GM20431 (cell line): ENCODE results near the gene ANXA11.

ENCODE experiments used
- in situ Hi-C: fragments of 300-500 bp; cut with MseI, MboI; formaldehyde crosslinking; loops from one replicate; pipeline ENCODE4 v1.15.0; 2020; ENCODE audit warnings: low sequenced_read_pairs; ENCODE audit not compliant: unreplicated experiment

Gene ANXA11

DNA sequence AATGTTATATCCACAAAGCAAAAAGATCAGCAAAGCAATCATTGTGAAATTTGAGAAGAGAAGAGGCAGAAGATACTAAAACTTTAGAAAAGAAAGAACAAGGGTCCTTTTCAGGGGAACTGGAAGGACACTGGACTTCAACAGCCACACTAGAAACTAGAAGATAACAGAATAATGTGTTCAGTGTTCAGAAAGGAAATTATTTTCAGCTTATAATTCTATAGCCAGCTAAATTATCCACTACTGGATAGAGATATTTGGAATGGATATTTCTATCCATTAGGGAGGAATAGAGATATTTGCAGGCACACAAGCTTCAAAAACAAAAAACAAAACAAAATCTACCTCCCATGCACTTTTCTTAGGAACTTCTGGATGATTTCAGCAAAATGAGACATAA, 12.8 kb downstream of the ANXA11 start:
- in situ Hi-C loops, result no loop called here

DNA sequence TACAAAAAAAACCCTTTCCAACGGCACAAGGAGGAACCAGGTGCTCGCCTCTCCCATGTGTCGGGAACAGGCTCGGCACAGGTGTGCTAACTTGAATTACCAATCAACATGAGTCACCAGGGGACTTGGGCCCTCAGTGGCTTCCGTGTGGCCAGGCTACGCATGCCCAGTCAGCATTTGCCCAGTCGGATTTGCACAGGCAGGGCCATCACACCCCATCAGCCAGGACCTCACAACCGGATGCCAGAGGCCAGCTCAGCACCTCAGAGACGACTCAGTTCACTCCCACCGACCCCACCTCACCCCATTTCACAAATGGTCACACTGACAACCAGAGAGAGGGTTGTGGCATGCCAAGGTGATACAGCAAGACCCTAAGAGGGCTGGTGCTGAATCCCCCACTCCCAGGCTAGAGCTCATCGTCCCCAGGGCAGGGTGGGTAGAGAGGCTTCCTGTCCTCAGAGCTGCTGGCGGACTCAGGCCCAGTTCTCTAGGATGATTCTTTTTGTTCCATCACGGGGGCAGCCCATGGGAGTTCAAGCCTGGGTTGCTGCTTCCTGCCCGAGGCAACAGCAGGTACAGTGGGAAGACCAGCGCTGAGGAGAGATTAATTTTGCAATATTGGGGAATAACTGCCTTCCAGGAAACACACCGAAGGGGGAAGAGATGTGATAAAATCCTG, 13.6 kb downstream of the ANXA11 start:
- in situ Hi-C loops, result no loop called here

DNA sequence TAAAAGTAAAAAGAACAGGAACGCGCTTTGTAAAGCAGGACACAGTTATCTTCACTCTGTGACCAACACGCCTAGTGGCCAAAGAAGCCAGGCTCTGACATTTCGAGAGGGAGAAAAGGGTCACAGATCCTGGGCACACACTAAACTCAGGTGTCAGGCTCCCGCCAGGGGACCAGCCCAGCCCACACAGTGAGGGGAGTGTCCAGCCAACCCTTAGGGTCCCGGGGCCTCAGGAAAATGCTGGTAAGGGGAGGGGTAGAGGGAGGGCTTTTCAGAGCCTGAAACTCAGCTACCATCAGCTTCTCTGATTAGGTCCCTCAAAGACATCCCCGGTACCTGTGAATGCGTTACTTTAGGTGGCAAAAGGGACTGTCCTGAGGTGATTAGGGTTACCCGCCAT, 16.6 kb downstream of the ANXA11 start:
- in situ Hi-C loops, result no loop called here

- in situ Hi-C loops, result no loop called here
Observed at GRCh38 chr10:80187465-80188409, 17.6 kb downstream of the ANXA11 start.

- in situ Hi-C loops, result no loop called here
Observed at GRCh38 chr10:80187060-80187459, 18.3 kb downstream of the ANXA11 start.

DNA sequence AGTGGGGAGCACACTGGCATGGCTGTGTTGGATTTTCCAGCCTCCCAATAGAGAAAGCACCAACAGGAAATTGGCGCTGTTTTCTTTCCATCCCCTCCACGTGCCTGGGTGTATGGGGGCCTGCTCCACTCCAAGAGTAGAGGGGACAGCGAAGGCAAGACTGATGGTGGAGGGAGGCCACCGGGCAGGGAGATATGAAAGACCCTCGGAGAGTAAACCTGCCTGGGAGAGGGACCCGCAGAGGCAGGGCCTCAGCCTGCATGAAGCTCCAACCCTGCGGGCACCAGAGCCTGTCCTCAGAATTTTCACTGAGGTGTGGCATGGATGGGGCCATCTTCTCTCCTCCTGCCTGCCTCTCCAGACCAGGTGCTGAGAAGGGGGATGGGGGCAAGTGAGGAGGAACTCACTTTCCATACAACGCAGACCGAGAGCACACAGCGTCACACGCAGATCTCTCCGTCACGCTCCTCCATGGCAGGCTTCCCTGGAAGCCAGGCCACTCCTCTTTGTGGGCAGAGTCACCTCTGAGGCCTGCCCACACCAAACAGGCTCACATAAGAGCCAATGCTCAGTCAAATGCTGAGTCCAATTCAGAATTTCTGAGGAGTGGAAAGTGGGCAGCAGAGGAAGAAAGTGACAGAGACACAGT, 18.8 kb downstream of the ANXA11 start:
- in situ Hi-C loops, result no loop called here

DNA sequence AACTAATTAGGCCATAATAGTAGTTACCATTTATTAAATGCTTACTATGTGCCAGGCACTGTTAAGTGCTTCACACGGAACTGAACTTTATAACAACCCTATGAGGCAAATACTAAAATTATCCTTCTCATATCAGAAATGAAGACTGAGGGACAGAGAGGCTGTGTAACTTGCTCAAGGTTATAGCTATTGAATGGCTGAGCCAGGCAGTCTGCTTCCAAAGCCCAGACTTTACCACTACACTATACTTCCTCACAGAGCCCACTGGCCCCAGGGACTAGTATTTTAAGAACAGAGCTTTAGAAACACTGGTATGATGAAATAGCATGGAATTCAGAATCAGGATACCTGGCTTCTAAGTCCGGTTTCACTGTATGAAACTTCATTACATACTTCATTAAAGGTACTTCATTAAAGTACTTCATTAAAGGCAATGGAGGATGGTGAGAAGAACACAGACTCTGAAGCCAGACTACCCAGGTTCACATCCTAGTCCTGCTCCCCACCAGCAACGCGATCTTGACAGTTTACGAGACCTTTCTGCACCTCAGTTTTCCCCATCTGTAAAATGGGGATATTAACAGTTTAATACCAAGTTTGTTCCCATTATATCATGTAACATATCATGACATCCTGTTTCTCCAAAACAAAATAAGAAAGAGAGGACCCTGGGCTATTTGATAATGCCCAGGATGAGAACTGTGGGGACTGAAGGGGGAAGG, 19.6 kb downstream of the ANXA11 start:
- in situ Hi-C loops, result no loop called here

- in situ Hi-C loops, result no loop called here
Observed at GRCh38 chr10:80184291-80184690, 21.0 kb downstream of the ANXA11 start.

- in situ Hi-C loops, result no loop called here
Observed at GRCh38 chr10:80183436-80183835, 21.9 kb downstream of the ANXA11 start.

DNA sequence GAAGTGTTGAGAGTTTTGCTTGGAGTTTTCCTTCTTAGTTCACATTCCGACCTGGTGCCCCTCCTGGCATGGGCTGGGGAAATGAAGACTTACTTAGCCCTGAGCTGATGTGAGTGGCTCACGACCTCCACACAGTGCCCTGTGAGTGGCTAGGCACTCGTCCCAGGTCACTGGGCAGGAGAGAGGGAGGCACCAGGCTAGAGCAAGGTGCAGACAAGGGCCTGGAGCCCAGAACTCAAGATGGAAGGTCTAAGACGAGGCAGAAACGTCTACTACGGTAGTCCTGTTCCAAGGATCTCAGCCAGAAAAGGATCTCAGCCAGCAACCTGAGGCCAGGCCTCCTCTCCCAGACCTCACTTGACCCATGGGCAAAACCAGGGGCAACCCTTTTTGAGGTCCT, 22.4 kb downstream of the ANXA11 start:
- in situ Hi-C loops, result no loop called here

GRCh38 chr10:80177781-80178636, 27.3 kb downstream of the ANXA11 start:
- in situ Hi-C loops, result no loop called here

DNA sequence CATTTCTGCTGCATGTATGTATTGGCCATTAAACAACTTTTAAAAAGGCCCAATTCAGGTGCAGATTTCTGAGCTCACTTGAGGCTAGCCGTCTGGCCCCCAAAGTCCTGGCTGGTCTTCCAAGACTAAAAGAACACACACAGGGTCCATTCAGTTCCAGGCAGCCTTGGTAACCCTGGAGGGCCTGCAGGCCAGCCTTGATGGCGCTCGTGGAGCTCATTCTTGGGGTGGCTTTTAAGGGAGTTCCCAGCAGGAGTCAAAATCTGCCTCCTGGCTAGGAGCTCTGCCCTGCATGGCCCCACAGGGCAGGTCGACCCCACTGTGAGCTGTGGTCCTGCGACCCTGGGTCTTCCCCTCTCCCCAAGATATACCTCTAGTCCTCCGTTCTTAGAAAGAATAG, 28.8 kb downstream of the ANXA11 start:
- in situ Hi-C loops, result no loop called here

DNA sequence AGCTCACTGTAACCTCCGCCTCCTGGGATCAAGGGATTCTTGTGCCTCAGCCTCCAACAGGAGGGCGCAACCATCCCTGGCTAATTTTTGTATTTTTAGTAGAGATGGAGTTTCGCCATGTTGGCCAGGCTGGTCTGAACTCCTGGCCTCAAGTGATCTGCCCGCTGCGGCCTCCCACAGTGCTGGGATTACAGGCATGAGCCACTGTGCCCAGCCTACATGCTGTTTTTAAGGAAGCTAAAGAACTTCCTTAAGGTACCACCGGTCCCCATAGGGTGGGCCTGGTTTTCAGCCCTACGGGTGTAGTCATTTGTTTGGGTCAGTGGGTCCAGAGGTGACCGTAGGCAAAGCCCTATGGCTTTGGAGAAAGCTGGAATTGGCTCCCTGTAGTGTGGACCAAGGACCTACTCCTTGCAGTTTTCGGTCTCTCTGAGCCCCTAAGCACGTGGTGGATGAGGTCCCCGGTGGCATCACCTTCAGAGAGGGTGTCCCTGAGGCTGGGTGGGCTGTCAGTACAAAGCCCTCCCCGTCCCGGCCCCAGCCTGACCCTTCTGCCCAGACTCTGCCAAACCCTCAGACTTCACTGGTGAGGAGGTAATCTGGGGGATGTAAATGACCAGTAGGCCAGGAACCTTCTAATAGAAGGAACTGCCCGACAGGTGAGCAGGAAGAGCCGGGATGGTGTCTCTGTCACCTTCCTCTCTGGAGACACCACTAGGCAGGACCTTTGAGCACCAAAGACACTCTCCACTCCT, 30.5 kb downstream of the ANXA11 start:
- in situ Hi-C loops, result no loop called here

- in situ Hi-C loops, result no loop called here
Observed at GRCh38 chr10:80173466-80173865, 31.9 kb downstream of the ANXA11 start.

DNA sequence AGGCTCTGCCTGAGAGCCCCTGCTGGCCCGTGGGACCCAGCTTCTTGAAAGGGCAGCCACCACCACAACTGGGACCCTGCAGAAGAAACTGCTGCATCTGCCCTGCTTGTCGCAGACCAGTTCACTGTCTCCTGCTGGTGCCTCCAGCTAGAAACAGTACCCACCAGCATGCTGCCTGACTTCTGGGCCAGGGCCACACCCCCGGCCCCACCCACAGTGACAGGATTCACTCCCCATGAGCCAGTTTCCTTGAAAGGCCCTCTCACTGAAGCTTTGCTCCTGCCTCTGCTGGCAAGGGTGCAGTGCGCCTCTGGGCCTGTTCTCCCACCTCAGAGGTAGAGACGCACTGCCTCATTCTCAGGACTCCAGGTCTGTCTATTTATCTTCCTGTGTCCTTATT, 32.4 kb downstream of the ANXA11 start:
- in situ Hi-C loops, result no loop called here

- in situ Hi-C loops, result no loop called here
Observed at GRCh38 chr10:80171248-80171660, 34.1 kb downstream of the ANXA11 start.

- in situ Hi-C loops, result no loop called here
Observed at GRCh38 chr10:80170641-80171040, 34.7 kb downstream of the ANXA11 start.

- in situ Hi-C loops, result no loop called here
Observed at GRCh38 chr10:80170026-80170425, 35.3 kb downstream of the ANXA11 start.
